Lower leg skin (tissue), 4 donors: ENCODE data around the gene CST5. TPM values are rescaled to one million over a fixed set of nuclear protein-coding genes. Genes with fewer than 3 reads are reported as not detected.

Source experiments
- DNase-seq, 2 donors: peaks; one replicate each; pipeline ENCODE4 v3.0.0-alpha.2; 2019; ENCODE audit warnings: low spot score in 2 of 2
- H3K4me3 ChIP-seq: fragments of 200-600 bp; sonication (generic); 2 replicates; pipeline ENCODE4 v1.5.1; 2017; ENCODE audit warnings: mild to moderate bottlenecking, low read depth; ENCODE audit not compliant: poor library complexity, severe bottlenecking
- POLR2A ChIP-seq, 2 donors: fragments of 450-650 bp; IDR thresholded peaks; one replicate each; pipeline ENCODE4 v1.6.1; 2016 to 2017; ENCODE audit warnings: antibody characterized with exemption in 2 of 2, mild to moderate bottlenecking in 1 of 2, moderate library complexity in 1 of 2
- WGBS, 2 donors: methylation state at CpG; one replicate each; pipeline ENCODE4 v1.1.5; 2018; 5-methylcytosine and 5-hydroxymethylcytosine counted together
- intact Hi-C: fragments of 100-400 bp; cut with DNase I; formaldehyde crosslinking; loops from one replicate; pipeline ENCODE4 v1.15.0; 2023; ENCODE audit warnings: low total_unique reads
- total RNA-seq, 4 donors: library from RNA; depleted of rRNA; stranded (reverse); fragments of >200 nt; gene quantifications; one replicate each; pipeline ENCODE4 v1.1.0, GENCODE V29; 2016
- TF ChIP-seq, protein P1 (sequence below), 3 donors: fragments of 450-650 bp; IDR thresholded peaks; one replicate each; pipeline ENCODE4 v1.5.1; 2016; ENCODE audit warnings: antibody characterized with exemption in 3 of 3, mild to moderate bottlenecking in 3 of 3, moderate library complexity in 2 of 3

Gene CST5
- total RNA-seq, 4 donors from 2014 or later, result not detected

DNA sequence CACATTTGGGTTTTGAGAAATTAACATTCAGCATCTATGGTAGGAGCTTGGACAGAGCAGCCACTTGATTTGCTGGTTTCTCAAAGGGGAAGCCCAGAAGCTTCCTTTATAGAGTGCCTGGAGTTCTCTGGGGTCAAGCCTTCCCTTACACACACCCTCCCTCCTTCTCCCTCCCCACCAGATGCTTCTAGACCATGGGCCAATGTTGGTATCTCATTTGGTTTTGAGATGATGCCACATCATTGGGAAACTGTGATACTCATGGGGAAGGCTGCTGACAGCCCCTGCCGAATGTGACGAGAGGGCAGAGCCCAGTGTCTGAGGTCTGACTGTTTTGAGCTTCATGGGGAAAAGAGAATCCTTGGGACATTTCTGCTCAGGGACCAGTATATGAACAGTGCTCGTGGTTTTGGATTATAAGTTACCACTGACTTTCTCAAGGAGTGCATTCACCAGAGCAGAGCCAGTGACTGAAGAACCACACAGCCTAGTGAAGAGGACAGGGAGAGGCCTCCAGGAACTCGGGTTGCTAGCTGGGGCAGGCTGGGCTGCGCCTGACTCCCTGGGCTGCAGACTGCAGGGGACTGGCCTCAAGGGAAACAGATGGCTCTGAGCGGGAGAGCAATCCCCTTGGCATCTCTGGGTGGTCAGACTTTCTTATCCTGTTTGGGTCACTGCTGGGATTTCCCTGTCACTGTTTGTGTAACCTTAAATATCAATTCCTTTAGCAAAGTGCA is 46.4 kb upstream of the CST5 start:
- no peak for DNase-seq
- no peak for TF ChIP-seq POLR2A (IDR thresholded peaks at IDR 0.05)
- TF ChIP-seq, protein P1, sequence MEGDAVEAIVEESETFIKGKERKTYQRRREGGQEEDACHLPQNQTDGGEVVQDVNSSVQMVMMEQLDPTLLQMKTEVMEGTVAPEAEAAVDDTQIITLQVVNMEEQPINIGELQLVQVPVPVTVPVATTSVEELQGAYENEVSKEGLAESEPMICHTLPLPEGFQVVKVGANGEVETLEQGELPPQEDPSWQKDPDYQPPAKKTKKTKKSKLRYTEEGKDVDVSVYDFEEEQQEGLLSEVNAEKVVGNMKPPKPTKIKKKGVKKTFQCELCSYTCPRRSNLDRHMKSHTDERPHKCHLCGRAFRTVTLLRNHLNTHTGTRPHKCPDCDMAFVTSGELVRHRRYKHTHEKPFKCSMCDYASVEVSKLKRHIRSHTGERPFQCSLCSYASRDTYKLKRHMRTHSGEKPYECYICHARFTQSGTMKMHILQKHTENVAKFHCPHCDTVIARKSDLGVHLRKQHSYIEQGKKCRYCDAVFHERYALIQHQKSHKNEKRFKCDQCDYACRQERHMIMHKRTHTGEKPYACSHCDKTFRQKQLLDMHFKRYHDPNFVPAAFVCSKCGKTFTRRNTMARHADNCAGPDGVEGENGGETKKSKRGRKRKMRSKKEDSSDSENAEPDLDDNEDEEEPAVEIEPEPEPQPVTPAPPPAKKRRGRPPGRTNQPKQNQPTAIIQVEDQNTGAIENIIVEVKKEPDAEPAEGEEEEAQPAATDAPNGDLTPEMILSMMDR (IDR thresholded peaks at IDR 0.05), result no peak
- intact Hi-C loops, result no loop called here
- no peak overlapping the region for H3K4me3 ChIP-seq
- 75 to 85% methylated on average over 6 of the region's 6 CpGs for WGBS, 2 donors

DNA sequence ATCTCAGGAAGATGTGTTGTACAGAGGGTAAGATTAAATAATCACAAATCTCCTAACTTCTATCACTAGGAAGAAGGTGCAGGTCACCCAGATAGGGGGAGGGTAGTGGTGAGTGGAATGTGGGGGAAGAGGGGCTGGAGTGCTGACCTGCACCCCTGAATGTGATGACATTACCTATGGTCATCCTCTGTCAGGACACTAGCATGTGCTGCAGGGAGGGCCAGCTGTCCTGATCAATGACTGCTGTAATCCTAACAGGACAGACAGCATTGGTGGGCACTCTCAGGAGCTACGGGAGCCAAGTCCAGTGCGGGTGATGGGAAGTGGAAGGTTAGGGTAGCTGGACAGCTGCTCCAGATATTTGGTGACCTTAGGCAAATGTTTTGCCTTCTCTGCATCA is 45.2 kb upstream of the CST5 start:
- H3K4me3 ChIP-seq, result no peak overlapping the region
- no peak for DNase-seq
- no peak for TF ChIP-seq POLR2A (IDR thresholded peaks at IDR 0.05)
- TF ChIP-seq, protein P1 (IDR thresholded peaks at IDR 0.05), result no peak
- intact Hi-C loops, result no loop called here
- WGBS, 2 donors, result 85 to 86% methylated on average over 2 of the region's 2 CpGs

DNA sequence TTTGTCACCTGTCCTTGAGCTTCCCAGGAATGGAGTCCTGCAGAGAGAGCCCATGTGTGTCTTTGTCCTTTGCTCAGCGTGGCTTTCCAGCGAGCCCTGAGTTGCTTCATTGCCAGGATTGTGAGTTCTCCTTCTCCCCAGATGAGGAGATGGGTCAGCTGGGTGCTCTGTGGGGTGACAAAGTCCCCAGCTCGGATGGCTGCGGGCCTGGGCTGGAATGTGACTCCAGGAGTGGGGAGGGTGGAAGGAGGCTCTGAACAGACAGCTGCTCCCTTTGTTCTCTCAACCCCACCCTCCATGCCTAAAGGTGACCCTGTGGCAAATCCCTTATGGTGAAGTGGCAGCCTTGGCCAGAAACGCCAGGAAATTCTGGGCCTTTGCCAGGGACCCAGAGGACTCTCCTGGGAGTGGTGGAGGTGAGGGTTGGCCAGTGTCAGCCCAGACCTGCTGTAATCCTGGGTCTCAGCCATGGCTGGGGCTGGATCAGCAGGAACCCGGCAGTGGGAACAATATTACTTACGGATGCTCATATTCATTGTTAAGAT is 44.4 kb upstream of the CST5 start:
- intact Hi-C loops, result no loop called here
- H3K4me3 ChIP-seq, result no peak overlapping the region
- DNase-seq, result no peak
- 69 to 78% methylated on average over 7 of the region's 7 CpGs for WGBS, 2 donors
- no peak for TF ChIP-seq POLR2A (IDR thresholded peaks at IDR 0.05)
- TF ChIP-seq, protein P1 (IDR thresholded peaks at IDR 0.05), result no peak

DNA sequence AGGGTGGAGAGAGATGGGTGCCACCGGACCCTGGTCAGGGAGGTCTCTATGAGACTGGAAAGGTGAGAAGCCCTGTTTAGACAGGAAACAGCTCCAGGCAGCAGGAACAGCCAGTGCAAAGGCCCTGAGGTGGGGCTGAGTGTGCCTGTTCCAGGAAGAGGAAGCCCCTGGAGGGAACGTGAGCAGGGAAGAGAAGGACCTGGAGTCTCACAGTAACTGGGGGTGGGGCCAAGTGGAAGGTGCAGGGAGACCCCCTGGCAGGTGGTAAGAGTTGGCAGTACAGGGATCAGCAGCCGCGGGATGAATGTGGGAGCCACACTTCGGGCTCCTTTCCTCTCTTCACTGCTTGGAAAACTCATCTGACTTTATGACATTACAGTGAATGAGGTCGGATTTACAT is 43.8 kb upstream of the CST5 start:
- 86% methylated on average over 6 of the region's 6 CpGs for WGBS, 2 donors
- intact Hi-C loops, result no loop called here
- no peak for DNase-seq
- no peak for TF ChIP-seq POLR2A (IDR thresholded peaks at IDR 0.05)
- TF ChIP-seq, protein P1 (IDR thresholded peaks at IDR 0.05), result no peak
- H3K4me3 ChIP-seq, result no peak overlapping the region

DNA sequence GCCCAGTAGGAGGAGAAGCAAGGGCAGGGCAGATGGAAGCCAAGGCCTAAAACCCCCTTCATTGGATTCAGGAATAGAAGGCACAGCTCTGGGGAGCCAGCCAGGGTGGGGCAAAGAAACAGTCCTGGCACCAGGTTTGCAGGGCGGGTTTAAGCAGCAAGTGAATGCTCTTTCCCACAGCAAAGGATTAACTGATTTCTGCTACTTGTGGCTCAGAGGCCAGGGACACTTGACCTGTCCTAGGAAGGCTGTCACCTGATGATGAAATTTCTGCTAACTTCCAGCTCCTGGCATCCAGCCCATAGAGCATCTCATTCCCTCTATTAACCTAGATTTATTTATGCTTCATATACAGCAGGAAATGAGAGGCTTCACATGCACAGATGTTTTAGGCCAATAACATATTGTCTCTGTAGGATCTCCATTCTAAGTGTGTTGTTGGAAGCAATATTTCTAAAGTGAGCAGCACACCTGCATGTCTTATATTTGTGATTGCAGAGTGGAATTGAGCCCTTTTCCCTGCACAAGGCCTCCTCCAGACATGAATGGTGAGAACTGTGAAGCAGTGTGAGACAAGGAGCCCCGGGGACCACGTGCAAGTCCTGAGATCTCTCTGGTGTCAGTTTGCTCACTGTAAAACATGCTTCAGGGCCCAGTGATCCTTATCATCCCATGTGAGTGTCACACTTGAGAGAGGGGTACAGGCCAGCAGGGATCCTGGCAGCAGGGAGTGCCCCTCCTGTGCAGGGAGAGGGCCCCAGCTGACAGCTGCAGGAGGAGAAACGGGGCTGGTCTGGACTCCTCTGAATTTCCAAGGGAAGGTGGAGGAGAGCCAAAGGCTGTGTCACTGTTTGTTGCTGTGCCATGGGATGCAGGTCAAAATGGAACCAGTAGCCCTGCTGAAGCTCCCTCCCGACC is 41.1 kb upstream of the CST5 start:
- WGBS, 2 donors, result 18 to 22% methylated on average over 5 of the region's 5 CpGs
- intact Hi-C loops, result no loop called here
- no peak for TF ChIP-seq POLR2A (IDR thresholded peaks at IDR 0.05)
- TF ChIP-seq, protein P1 (IDR thresholded peaks at IDR 0.05), result no peak
- no peak overlapping the region for H3K4me3 ChIP-seq
- no peak for DNase-seq
